ENCODE results near the gene PPP6R2.

The PPP6R2 gene

GRCh38 chr22:50455201-50455600 lies 112.1 kb downstream of the PPP6R2 start:
- Histone ChIP-seq H3K4me3 (ENCODE audit: low read depth in 1 of 2, low read length in 2 of 2) (no peak overlapping the region), H3K9me3 (ENCODE audit: control insufficient read depth in 1 of 2, low read length in 2 of 2) (no peaks in the 10 kb centered on the region), H3K27ac (ENCODE audit: low read depth, low read length) (no peak overlapping the region), H3K36me3 (ENCODE audit: control insufficient read depth in 1 of 2, insufficient read depth in 2 of 2, low read length in 2 of 2) (peaks cover 10 to 74% of the 10 kb centered on the region in 2 donors), H3K4me1 (ENCODE audit: control insufficient read depth in 1 of 2, insufficient read depth in 2 of 2, low read length in 2 of 2) (no peaks in the 10 kb centered on the region), H3K9ac (ENCODE audit: low read depth in 1 of 2, low read length in 2 of 2) (no peak overlapping the region), H3K27me3 (ENCODE audit: control insufficient read depth in 1 of 2, insufficient read depth in 2 of 2, low read length in 2 of 2) (no peaks in the 10 kb centered on the region)

DNA sequence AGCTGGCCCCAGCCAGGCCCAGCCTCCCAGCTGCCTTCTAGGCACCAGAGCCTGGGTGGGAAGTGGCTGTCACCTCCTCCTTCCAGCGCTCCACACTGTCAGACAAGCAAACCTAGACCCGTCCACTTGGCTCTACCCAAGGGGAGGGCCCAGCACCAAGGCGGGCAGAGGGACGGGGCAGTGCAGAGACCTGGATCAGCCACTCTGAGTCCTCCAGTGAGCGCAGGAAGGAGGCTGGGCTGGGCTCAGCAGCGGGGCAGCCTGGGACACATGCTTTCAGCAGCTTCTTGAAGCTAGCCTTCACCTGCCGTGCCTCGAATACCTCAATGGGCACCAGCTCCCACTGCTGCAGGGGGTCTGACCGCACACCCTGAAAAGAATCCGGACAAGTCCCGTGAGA lies 112.9 kb downstream of the PPP6R2 start:
- Histone ChIP-seq H3K4me3 (ENCODE audit: low read depth in 1 of 2, low read length in 2 of 2) (no peak overlapping the region), H3K27me3 (ENCODE audit: control insufficient read depth in 1 of 2, insufficient read depth in 2 of 2, low read length in 2 of 2) (no peaks in the 10 kb centered on the region), H3K27ac (ENCODE audit: low read depth, low read length) (no peak overlapping the region), H3K9me3 (ENCODE audit: control insufficient read depth in 1 of 2, low read length in 2 of 2) (no peaks in the 10 kb centered on the region), H3K36me3 (ENCODE audit: control insufficient read depth in 1 of 2, insufficient read depth in 2 of 2, low read length in 2 of 2) (peaks cover 19 to 80% of the 10 kb centered on the region in 2 donors), H3K9ac (ENCODE audit: low read depth in 1 of 2, low read length in 2 of 2) (no peak overlapping the region), H3K4me1 (ENCODE audit: control insufficient read depth in 1 of 2, insufficient read depth in 2 of 2, low read length in 2 of 2) (no peaks in the 10 kb centered on the region)

DNA sequence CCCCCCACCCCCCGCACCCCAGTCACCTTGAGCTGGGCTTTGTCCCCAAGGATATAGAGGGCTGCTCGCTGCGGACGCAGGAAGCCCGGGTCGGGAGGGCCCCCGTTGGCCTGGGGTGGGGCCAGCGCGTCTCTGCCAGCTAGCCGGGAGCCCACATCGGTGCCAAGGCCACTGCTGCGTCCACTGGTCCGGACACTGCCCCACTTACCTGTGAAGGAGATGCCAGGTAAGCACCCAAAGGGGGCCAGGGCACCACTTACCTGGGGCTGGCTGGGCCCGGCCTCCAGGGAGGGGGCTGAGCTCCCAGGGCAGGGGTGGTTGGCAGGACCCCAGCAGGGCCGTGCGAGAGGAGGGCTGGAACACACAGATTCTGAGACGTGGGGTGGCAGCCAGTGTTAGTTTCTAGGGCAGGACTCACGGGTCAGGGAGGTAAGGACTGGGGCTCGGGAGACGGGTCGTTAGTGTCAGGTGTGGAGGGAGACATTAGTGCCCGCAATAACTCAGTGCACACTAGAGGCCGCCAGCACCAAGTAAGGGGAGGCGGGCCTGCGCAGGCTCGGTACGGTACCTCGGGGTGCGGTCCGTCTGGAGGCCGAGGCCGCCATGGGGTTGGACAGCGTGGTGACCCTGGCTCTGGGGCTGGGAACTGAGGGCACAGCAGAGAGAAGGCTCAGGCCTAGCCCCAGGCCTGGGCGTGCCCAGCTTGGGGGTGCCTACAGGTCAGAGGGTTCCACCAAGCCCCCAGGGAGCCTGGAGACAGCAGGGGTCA lies 113.5 kb downstream of the PPP6R2 start:
- Histone ChIP-seq H3K9ac (ENCODE audit: low read depth in 1 of 2, low read length in 2 of 2) (no peak overlapping the region), H3K27ac (ENCODE audit: low read depth, low read length) (no peak overlapping the region), H3K4me1 (ENCODE audit: control insufficient read depth in 1 of 2, insufficient read depth in 2 of 2, low read length in 2 of 2) (no peaks in the 10 kb centered on the region), H3K27me3 (ENCODE audit: control insufficient read depth in 1 of 2, insufficient read depth in 2 of 2, low read length in 2 of 2) (no peaks in the 10 kb centered on the region), H3K36me3 (ENCODE audit: control insufficient read depth in 1 of 2, insufficient read depth in 2 of 2, low read length in 2 of 2) (peaks cover 22 to 81% of the 10 kb centered on the region in 2 donors), H3K4me3 (ENCODE audit: low read depth in 1 of 2, low read length in 2 of 2) (no peak overlapping the region), H3K9me3 (ENCODE audit: control insufficient read depth in 1 of 2, low read length in 2 of 2) (no peaks in the 10 kb centered on the region)

DNA sequence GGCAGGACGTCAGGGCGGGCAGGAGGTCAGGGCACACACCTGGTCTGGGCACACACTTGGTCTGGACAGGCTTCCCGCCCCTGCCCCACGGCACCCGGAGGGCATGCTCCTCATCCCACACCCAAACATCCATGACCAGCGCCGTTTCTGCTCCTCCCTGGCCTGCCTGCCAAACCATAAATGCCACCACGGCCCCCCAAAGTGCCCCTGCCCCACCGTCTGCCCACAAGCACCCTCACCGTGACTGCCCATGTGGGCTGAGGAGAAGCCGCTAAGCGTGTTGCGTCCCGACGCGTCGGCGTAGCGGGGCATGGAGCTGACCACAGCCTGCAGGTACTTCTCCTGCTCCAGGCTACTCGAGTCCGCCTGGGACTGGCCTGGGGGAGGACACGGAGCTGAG lies 115.9 kb downstream of the PPP6R2 start:
- no peaks in the 10 kb centered on the region for H3K27me3 ChIP-seq (ENCODE audit: control insufficient read depth in 1 of 2, insufficient read depth in 2 of 2, low read length in 2 of 2)
- no peak overlapping the region for H3K27ac ChIP-seq (ENCODE audit: low read depth, low read length)
- no peaks in the 10 kb centered on the region for H3K9me3 ChIP-seq (ENCODE audit: control insufficient read depth in 1 of 2, low read length in 2 of 2)
- no peak overlapping the region for H3K9ac ChIP-seq (ENCODE audit: low read depth in 1 of 2, low read length in 2 of 2)
- H3K4me1 ChIP-seq (ENCODE audit: control insufficient read depth in 1 of 2, insufficient read depth in 2 of 2, low read length in 2 of 2): no peaks in the 10 kb centered on the region
- peaks cover 38 to 92% of the 10 kb centered on the region in 2 donors for H3K36me3 ChIP-seq (ENCODE audit: control insufficient read depth in 1 of 2, insufficient read depth in 2 of 2, low read length in 2 of 2)
- no peak overlapping the region for H3K4me3 ChIP-seq (ENCODE audit: low read depth in 1 of 2, low read length in 2 of 2)

DNA sequence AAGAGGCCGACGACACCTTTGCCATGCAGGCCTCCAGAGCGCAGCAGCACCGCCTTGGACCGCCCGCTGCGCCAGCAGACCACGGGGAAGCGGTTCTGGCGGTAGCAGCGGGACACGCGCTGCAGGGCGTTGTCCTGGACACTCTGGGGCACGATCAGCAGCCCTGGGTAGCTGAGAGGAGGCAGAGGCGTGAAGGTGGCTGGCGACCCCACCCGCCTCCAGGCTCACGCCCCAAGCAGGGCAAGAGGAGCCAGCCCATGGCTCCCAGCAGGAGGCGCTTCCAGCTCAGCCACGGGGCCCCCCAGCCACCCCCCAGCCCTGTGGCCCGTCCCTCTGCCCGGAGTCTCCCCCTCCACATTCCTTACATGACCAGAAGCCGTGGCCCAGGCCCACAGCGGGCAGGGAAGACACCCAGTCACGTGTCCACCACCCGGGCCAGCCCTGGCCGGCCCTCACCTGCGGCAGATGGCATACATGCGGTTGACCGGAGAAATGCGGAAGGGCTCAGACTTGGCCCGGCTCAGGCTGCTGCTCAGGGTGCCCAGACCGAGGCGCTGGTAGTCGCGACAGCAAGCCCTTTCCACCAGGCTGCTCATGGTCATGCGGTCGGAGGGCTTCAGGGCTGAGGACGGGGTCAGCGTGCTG lies 116.5 kb downstream of the PPP6R2 start:
- Histone ChIP-seq H3K4me3 (ENCODE audit: low read depth in 1 of 2, low read length in 2 of 2) (no peak overlapping the region), H3K9ac (ENCODE audit: low read depth in 1 of 2, low read length in 2 of 2) (no peak overlapping the region), H3K27me3 (ENCODE audit: control insufficient read depth in 1 of 2, insufficient read depth in 2 of 2, low read length in 2 of 2) (no peaks in the 10 kb centered on the region), H3K27ac (ENCODE audit: low read depth, low read length) (no peak overlapping the region), H3K36me3 (ENCODE audit: control insufficient read depth in 1 of 2, insufficient read depth in 2 of 2, low read length in 2 of 2) (peaks cover 42 to 92% of the 10 kb centered on the region in 2 donors), H3K9me3 (ENCODE audit: control insufficient read depth in 1 of 2, low read length in 2 of 2) (no peaks in the 10 kb centered on the region), H3K4me1 (ENCODE audit: control insufficient read depth in 1 of 2, insufficient read depth in 2 of 2, low read length in 2 of 2) (no peaks in the 10 kb centered on the region)

DNA sequence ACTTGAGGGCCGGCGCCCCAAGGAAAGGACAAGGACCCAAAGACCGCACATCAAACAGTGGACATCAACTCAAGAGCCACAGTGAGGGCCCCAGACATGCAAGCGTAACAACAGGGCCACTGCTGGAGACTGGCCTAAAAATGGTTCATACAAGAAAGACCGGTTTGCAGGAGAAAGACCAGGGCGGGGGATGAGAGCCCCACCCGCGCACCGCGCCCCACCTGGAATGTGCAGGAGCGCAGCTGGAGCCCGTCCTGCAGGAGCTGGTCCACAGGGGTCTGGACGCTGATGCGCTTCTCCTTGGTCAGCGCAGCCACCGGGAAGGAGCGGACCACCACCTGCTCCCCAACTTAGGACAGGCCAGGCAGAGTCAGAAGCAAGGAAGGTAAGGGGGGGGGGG lies 117.8 kb downstream of the PPP6R2 start:
- no peak overlapping the region for H3K4me3 ChIP-seq (ENCODE audit: low read depth in 1 of 2, low read length in 2 of 2)
- H3K4me1 ChIP-seq (ENCODE audit: control insufficient read depth in 1 of 2, insufficient read depth in 2 of 2, low read length in 2 of 2): no peaks in the 10 kb centered on the region
- peaks cover 44 to 92% of the 10 kb centered on the region in 2 donors for H3K36me3 ChIP-seq (ENCODE audit: control insufficient read depth in 1 of 2, insufficient read depth in 2 of 2, low read length in 2 of 2)
- H3K27ac ChIP-seq (ENCODE audit: low read depth, low read length): no peak overlapping the region
- no peaks in the 10 kb centered on the region for H3K9me3 ChIP-seq (ENCODE audit: control insufficient read depth in 1 of 2, low read length in 2 of 2)
- no peak overlapping the region for H3K9ac ChIP-seq (ENCODE audit: low read depth in 1 of 2, low read length in 2 of 2)
- H3K27me3 ChIP-seq (ENCODE audit: control insufficient read depth in 1 of 2, insufficient read depth in 2 of 2, low read length in 2 of 2): no peaks in the 10 kb centered on the region

DNA sequence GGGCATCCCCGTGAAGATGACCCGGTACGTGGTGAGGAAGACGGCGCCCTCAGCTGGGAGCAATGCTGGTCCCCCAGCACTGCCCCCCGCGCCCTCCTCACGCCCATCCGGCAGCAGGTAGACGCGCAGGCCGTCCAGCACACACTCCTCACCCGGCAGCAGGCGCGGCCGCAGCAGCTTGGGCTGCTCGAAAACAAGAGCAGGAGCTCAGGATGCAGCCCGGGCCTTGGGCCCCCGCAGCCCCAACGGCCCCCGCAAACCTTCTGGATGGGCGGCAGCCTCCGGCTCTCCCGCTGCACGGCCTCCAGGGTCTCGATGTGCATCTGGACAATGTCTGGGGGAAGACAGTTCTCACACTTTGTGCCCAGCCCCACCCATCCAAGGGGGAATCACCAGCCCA lies 118.4 kb downstream of the PPP6R2 start:
- Histone ChIP-seq H3K27me3 (ENCODE audit: control insufficient read depth in 1 of 2, insufficient read depth in 2 of 2, low read length in 2 of 2) (no peaks in the 10 kb centered on the region), H3K36me3 (ENCODE audit: control insufficient read depth in 1 of 2, insufficient read depth in 2 of 2, low read length in 2 of 2) (peaks cover 50 to 96% of the 10 kb centered on the region in 2 donors), H3K4me3 (ENCODE audit: low read depth in 1 of 2, low read length in 2 of 2) (no peak overlapping the region), H3K9me3 (ENCODE audit: control insufficient read depth in 1 of 2, low read length in 2 of 2) (no peaks in the 10 kb centered on the region), H3K9ac (ENCODE audit: low read depth in 1 of 2, low read length in 2 of 2) (no peak overlapping the region), H3K27ac (ENCODE audit: low read depth, low read length) (no peak overlapping the region), H3K4me1 (ENCODE audit: control insufficient read depth in 1 of 2, insufficient read depth in 2 of 2, low read length in 2 of 2) (no peaks in the 10 kb centered on the region)

DNA sequence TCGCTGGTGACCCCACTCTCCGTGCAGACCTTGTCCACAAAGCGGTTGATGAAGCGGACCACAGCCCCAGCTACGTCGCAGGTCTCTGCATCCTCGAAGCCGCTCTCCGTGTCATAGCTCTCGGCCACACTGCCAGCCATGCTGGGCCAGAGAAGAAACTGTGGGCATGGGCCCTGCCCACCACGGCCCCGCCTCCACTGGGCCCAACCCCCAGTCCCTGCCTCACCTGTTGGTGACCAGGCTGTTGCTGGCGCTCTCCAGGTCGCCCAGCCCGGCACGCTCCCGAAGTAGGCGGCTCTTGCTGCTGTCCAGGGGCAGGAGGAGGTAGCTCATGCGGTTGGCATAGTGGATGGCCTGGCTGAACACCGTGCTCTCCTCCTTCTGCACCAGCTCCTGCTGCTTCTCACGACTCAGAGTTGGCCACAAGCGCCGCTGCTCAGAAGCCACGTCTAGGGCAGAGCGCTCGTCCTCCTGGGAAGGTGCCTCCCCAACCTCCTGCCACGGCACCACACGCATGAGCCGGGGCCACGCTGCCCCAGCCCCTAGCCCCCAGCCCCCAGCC lies 118.9 kb downstream of the PPP6R2 start:
- no peaks in the 10 kb centered on the region for H3K9me3 ChIP-seq (ENCODE audit: control insufficient read depth in 1 of 2, low read length in 2 of 2)
- no peak overlapping the region for H3K9ac ChIP-seq (ENCODE audit: low read depth in 1 of 2, low read length in 2 of 2)
- H3K36me3 ChIP-seq (ENCODE audit: control insufficient read depth in 1 of 2, insufficient read depth in 2 of 2, low read length in 2 of 2): peaks cover 56 to 97% of the 10 kb centered on the region in 2 donors
- no peaks in the 10 kb centered on the region for H3K27me3 ChIP-seq (ENCODE audit: control insufficient read depth in 1 of 2, insufficient read depth in 2 of 2, low read length in 2 of 2)
- H3K27ac ChIP-seq (ENCODE audit: low read depth, low read length): no peak overlapping the region
- H3K4me3 ChIP-seq (ENCODE audit: low read depth in 1 of 2, low read length in 2 of 2): no peak overlapping the region
- no peaks in the 10 kb centered on the region for H3K4me1 ChIP-seq (ENCODE audit: control insufficient read depth in 1 of 2, insufficient read depth in 2 of 2, low read length in 2 of 2)

DNA sequence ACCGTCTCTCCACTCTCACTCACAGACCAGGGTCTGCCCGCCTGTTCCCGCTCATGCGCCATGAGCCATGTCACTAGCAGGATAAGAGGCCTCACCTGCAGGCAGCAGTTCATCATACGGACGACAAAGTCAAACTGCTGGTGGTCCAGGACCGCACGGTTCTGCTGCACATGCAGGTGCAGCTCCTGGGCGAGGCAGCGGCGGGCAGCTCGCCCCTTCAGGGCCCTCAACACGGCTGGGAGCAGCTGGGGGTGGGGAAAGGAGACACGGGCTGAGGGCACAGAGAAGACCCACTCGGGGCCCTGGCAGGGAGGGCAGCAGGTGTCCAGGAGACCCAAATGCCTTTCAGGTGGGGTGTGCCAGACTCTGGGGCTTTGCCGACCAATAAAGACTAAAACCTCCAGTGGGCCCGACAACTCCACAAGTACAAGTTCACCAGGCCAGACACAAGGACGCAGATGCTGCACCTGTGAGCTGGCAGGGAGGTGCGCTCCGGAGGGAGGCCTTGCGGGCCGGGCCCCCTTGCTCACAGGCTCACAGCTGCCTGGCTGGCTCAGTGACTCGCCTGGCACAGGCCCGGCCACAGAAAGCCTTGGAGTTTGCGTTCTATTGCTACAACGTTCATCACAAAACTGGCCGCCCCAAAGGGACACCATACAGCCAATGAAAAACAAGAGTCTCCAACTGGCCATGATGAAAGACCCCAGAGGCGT lies 120.2 kb downstream of the PPP6R2 start:
- Histone ChIP-seq H3K36me3 (ENCODE audit: control insufficient read depth in 1 of 2, insufficient read depth in 2 of 2, low read length in 2 of 2) (peaks cover 56 to 96% of the 10 kb centered on the region in 2 donors), H3K9me3 (ENCODE audit: control insufficient read depth in 1 of 2, low read length in 2 of 2) (no peaks in the 10 kb centered on the region), H3K4me3 (ENCODE audit: low read depth in 1 of 2, low read length in 2 of 2) (no peak overlapping the region), H3K9ac (ENCODE audit: low read depth in 1 of 2, low read length in 2 of 2) (no peak overlapping the region), H3K27ac (ENCODE audit: low read depth, low read length) (no peak overlapping the region), H3K4me1 (ENCODE audit: control insufficient read depth in 1 of 2, insufficient read depth in 2 of 2, low read length in 2 of 2) (peaks cover 0 to 2% of the 10 kb centered on the region in 2 donors), H3K27me3 (ENCODE audit: control insufficient read depth in 1 of 2, insufficient read depth in 2 of 2, low read length in 2 of 2) (no peaks in the 10 kb centered on the region)

- H3K4me1 ChIP-seq (ENCODE audit: control insufficient read depth in 1 of 2, insufficient read depth in 2 of 2, low read length in 2 of 2): peaks cover 7 to 10% of the 10 kb centered on the region in 2 donors
- H3K27ac ChIP-seq (ENCODE audit: low read depth, low read length): no peak overlapping the region
- H3K36me3 ChIP-seq (ENCODE audit: control insufficient read depth in 1 of 2, insufficient read depth in 2 of 2, low read length in 2 of 2): peaks cover 56 to 85% of the 10 kb centered on the region in 2 donors
- no peak overlapping the region for H3K9ac ChIP-seq (ENCODE audit: low read depth in 1 of 2, low read length in 2 of 2)
- H3K4me3 ChIP-seq (ENCODE audit: low read depth in 1 of 2, low read length in 2 of 2): no peak overlapping the region
- H3K9me3 ChIP-seq (ENCODE audit: control insufficient read depth in 1 of 2, low read length in 2 of 2): no peaks in the 10 kb centered on the region
- H3K27me3 ChIP-seq (ENCODE audit: control insufficient read depth in 1 of 2, insufficient read depth in 2 of 2, low read length in 2 of 2): no peaks in the 10 kb centered on the region
Measured at GRCh38 chr22:50464451-50464850, 121.3 kb downstream of the PPP6R2 start.
